ENCODE data around the gene SULT1B1. TPM values are rescaled to one million over a fixed set of nuclear protein-coding genes. Genes with fewer than 3 reads are reported as not detected.

Gene SULT1B1
- total and polyA plus RNA-seq, 9 donors, result 0.23 to 6.4 (median 0.82) TPM

DNA sequence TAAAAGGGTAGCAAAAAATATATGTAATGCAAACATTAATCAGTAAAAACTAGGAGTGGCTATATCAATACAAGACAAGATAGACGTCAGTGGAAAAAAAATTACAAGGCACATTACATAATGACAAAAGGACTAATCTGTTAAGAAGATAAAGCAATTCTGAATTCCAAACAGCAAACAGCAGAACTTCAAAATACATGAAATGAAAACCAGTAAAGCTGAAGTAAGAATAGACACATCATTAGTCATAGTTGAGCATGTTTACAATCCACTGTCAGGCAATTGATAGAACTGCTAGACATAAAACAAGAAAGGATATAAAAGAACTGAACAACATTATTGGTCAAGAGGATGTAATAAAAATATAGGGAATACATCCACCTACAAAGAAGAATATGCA, 12.2 kb downstream of the SULT1B1 start:
- H3K4me1 ChIP-seq (ENCODE audit: insufficient read depth), result no peaks in the 10 kb centered on the region
- no peak overlapping the region for H3K27ac ChIP-seq
- H3K4me3 ChIP-seq, result no peak overlapping the region
- no peaks in the 10 kb centered on the region for H3K36me3 ChIP-seq
- no peak for DNase-seq
- H3K27me3 ChIP-seq, result no peaks in the 10 kb centered on the region
- no peaks in the 10 kb centered on the region for H3K9me3 ChIP-seq
- TF ChIP-seq EP300 (IDR thresholded peaks at IDR 0.05) (no peak), POLR2A (IDR thresholded peaks at IDR 0.05) (no peak)
- TF ChIP-seq, protein P1, sequence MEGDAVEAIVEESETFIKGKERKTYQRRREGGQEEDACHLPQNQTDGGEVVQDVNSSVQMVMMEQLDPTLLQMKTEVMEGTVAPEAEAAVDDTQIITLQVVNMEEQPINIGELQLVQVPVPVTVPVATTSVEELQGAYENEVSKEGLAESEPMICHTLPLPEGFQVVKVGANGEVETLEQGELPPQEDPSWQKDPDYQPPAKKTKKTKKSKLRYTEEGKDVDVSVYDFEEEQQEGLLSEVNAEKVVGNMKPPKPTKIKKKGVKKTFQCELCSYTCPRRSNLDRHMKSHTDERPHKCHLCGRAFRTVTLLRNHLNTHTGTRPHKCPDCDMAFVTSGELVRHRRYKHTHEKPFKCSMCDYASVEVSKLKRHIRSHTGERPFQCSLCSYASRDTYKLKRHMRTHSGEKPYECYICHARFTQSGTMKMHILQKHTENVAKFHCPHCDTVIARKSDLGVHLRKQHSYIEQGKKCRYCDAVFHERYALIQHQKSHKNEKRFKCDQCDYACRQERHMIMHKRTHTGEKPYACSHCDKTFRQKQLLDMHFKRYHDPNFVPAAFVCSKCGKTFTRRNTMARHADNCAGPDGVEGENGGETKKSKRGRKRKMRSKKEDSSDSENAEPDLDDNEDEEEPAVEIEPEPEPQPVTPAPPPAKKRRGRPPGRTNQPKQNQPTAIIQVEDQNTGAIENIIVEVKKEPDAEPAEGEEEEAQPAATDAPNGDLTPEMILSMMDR (IDR thresholded peaks at IDR 0.05), result no peak
- 32 to 46% (median 38%) methylated on average over 1 of the region's 1 CpG for WGBS, 3 donors
- intact Hi-C loops (cut with DNase I), result no loop called here

DNA sequence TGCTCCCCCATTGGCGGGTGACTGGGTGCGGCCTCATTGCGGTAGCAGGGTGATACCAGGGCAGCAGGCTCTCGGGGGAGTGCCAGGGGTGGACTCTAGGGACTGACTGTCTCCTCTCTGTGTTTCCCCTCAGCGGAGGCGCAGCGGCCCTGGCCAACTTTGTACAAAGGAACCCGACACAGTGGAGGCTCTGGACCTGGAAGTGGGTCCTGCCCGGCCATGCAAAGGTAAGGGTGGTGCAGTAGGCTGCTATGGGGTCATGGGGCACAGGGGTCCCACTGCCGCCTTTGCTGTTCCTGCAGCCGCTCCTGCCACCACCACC, 16.3 kb downstream of the SULT1B1 start:
- intact Hi-C loops (cut with DNase I), result no loop called here
- Histone ChIP-seq H3K27ac (no peak overlapping the region), H3K9me3 (no peaks in the 10 kb centered on the region), H3K4me1 (ENCODE audit: insufficient read depth) (no peaks in the 10 kb centered on the region), H3K4me3 (no peak overlapping the region), H3K27me3 (no peaks in the 10 kb centered on the region), H3K36me3 (no peaks in the 10 kb centered on the region)
- WGBS, 3 donors, result 94 to 95% (median 95%) methylated on average over 11 of the region's 11 CpGs
- no peak for DNase-seq
- TF ChIP-seq, protein P1 (IDR thresholded peaks at IDR 0.05), result no peak
- TF ChIP-seq EP300 (IDR thresholded peaks at IDR 0.05), result no peak
- no peak for TF ChIP-seq POLR2A (IDR thresholded peaks at IDR 0.05)

DNA sequence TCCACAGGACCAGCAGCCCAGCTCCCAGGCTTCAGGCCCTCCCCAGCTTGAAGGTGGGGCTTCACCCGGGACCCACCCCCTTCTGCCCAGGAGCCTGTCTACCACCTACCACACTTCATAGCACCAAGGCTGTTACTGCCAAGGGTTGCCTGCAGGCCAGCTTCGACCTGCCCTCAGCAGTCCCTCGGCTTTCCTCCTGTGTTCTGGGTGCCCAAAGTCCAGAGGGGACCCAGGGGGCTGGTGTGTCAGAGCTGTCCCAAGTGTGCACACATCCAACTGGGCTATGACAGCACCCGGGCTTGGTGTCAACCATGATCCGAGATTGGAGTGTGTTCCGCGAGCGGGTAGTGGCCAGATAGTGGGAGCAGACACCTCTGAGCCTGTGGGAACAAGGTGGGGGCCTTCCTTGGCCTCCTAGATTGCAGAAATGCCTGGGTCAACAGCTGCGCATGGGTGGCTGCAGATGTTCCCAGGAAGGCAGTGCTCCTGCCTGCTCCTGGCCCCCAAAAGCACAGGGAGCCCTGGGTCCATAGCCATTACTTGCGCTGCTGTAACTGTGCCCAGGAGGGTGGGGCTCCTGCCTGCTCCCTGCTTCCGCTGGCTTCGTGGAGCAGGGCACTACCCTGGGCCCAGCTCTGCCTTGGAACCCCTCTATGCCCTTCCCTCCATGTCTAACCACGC, 16.8 kb downstream of the SULT1B1 start:
- Histone ChIP-seq H3K4me3 (no peak overlapping the region), H3K4me1 (ENCODE audit: insufficient read depth) (no peaks in the 10 kb centered on the region), H3K27ac (no peak overlapping the region), H3K27me3 (no peaks in the 10 kb centered on the region), H3K36me3 (no peaks in the 10 kb centered on the region), H3K9me3 (no peaks in the 10 kb centered on the region)
- WGBS, 3 donors, result 81 to 93% (median 83%) methylated on average over 10 to 13 of the region's 13 CpGs
- intact Hi-C loops (cut with DNase I), result no loop called here
- TF ChIP-seq, protein P1 (IDR thresholded peaks at IDR 0.05), result no peak
- TF ChIP-seq POLR2A (IDR thresholded peaks at IDR 0.05) (no peak), EP300 (IDR thresholded peaks at IDR 0.05) (no peak)
- no peak for DNase-seq

DNA sequence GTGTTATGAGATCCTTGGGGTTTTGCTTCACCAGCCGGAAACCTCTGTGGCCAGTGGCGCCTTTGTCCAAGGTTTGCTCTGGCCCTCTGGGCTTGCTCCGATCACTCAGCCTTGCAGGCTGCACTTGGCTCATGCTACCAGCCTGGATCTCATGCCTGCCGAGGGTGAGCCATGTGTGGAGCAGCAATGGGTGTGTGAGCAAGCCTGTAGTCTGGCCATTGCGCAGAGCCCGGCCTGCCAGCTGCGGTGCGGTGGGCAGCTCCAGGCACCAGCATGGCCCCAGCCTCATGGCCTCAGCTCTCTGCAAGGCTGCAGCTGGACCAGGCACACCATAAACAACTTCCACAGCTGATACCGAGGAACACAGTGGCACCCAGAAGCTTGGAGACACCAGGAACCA, 17.8 kb downstream of the SULT1B1 start:
- no peaks in the 10 kb centered on the region for H3K4me1 ChIP-seq (ENCODE audit: insufficient read depth)
- H3K27ac ChIP-seq, result no peak overlapping the region
- no peak overlapping the region for H3K4me3 ChIP-seq
- WGBS, 3 donors, result 95 to 96% (median 95%) methylated on average over 9 of the region's 9 CpGs
- intact Hi-C loops (cut with DNase I), result no loop called here
- no peaks in the 10 kb centered on the region for H3K27me3 ChIP-seq
- H3K36me3 ChIP-seq, result no peaks in the 10 kb centered on the region
- no peak for DNase-seq
- H3K9me3 ChIP-seq, result no peaks in the 10 kb centered on the region
- TF ChIP-seq, protein P1 (IDR thresholded peaks at IDR 0.05), result no peak
- TF ChIP-seq EP300 (IDR thresholded peaks at IDR 0.05) (no peak), POLR2A (IDR thresholded peaks at IDR 0.05) (no peak)
